ENCODE results near the gene FSD2.

The FSD2 gene, protein sequence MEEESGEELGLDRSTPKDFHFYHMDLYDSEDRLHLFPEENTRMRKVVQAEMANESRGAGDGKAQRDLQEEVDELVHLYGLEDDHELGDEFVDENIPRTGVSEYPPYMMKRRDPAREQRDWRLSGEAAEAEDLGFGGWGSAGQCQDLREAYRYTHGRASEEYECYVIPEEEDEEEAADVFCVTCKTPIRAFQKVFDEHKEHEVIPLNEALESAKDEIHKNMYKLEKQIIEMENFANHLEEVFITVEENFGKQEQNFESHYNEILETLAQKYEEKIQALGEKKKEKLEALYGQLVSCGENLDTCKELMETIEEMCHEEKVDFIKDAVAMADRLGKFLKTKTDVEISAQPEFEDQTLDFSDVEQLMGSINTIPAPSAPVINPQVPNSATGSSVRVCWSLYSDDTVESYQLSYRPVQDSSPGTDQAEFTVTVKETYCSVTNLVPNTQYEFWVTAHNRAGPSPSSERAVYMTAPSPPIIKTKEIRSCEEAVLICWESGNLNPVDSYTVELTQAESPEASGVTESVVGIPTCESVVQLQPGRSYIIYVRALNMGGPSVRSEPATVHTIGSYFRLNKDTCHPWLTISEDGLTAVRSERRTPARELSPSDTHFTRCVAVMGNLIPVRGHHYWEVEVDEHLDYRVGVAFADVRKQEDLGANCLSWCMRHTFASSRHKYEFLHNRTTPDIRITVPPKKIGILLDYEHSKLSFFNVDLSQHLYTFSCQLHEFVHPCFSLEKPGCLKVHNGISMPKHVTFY

DNA sequence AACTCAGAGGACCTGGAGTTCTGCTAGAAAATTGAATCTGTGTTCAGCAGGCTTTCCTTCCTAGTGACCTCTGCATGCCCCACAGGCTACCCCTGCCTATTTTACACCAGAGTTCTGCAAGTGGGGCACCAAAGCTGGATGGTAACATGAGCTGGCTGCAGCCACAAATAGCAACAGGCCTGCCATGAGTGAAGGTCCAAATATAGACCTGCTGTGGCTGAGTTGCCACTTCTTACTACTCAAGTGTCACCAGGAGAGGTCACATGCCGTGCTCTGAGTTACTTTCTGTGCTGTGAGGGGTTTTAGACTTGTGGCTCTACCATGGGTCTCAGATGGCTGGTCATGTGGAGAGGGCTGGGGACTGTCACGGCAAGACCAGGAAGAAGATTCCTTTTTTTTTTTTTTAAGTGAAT, at the start of gene FSD2:
TSS of gene FSD2 (minus strand) at position 76 of the 413 bp plus-strand sequence. CDS start 18,679 bp downstream, outside the sequence.
- CTCF ChIA-PET, result no interaction called here
- no peak for DNase-seq (ENCODE audit: low read depth, low spot score)
- TF ChIP-seq, protein P1, sequence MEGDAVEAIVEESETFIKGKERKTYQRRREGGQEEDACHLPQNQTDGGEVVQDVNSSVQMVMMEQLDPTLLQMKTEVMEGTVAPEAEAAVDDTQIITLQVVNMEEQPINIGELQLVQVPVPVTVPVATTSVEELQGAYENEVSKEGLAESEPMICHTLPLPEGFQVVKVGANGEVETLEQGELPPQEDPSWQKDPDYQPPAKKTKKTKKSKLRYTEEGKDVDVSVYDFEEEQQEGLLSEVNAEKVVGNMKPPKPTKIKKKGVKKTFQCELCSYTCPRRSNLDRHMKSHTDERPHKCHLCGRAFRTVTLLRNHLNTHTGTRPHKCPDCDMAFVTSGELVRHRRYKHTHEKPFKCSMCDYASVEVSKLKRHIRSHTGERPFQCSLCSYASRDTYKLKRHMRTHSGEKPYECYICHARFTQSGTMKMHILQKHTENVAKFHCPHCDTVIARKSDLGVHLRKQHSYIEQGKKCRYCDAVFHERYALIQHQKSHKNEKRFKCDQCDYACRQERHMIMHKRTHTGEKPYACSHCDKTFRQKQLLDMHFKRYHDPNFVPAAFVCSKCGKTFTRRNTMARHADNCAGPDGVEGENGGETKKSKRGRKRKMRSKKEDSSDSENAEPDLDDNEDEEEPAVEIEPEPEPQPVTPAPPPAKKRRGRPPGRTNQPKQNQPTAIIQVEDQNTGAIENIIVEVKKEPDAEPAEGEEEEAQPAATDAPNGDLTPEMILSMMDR (IDR thresholded peaks at IDR 0.05; ENCODE audit: insufficient read depth, low read length, missing control alignments), result no peak
- POLR2A ChIA-PET, result no interaction called here
- H3K4me3 ChIP-seq (ENCODE audit: low read depth, low read length), result no peak within 1 kb of the TSS

DNA sequence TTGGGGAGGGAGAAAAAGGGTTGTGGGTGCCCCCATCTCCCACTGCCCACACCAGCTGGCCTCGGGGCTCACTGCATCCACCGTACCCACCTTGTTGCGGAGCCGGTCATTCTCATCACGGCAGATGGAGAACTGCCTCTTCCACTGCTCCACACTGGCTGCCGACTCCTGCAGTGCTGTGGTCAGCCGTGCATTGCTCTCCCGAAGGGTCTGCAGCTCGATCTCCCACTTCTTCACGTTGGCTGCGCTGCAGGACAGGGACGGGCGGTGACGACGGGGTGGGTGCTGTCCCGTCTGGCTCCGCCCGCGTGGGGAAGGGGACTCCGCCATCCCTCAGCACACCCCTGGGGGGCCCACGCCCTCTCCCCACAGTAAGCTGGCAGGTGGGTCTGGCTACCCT, 48.7 kb upstream of the FSD2 start:
- TF ChIP-seq, protein P1 (IDR thresholded peaks at IDR 0.05; ENCODE audit: insufficient read depth, low read length, missing control alignments), result no peak
- ChIA-PET POLR2A (no interaction called here), CTCF (no interaction called here)
- DNase-seq (ENCODE audit: low read depth, low spot score), result no peak
- H3K4me3 ChIP-seq (ENCODE audit: low read depth, low read length), result no peak overlapping the region

DNA sequence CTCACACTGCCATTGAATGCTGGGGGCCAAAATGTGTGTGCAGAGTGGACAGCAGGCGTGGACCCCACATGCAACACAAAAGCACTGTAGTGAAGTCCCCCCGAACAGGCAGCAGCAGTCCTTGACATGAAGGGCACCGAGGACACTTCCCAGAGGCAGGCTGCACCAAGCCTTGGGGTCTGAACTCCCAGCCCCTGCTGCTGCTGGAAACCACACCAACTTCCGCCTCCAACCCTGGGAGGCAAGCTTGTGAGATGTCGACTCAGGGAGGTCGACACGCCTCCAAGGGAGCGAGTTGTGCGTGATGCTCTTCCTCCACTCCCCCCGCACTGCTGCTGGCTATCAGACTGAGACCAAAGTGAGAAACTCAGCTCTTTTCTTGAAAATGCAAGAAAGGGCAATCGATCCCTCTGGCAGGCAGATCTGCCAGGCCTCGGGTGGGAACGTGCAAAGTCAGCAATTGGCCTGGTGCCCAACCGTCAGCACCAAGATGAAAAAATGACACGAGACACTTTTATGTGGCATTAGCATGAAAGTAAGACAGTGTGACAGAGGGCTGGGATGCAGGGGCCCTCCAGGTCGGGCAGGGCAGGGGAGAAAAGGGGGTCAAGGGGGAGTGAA, 47.2 kb upstream of the FSD2 start:
- no peak overlapping the region for H3K4me3 ChIP-seq (ENCODE audit: low read depth, low read length)
- DNase-seq (ENCODE audit: low read depth, low spot score), result no peak
- TF ChIP-seq, protein P1 (IDR thresholded peaks at IDR 0.05; ENCODE audit: insufficient read depth, low read length, missing control alignments), result no peak
- ChIA-PET POLR2A (no interaction called here), CTCF (no interaction called here)

DNA sequence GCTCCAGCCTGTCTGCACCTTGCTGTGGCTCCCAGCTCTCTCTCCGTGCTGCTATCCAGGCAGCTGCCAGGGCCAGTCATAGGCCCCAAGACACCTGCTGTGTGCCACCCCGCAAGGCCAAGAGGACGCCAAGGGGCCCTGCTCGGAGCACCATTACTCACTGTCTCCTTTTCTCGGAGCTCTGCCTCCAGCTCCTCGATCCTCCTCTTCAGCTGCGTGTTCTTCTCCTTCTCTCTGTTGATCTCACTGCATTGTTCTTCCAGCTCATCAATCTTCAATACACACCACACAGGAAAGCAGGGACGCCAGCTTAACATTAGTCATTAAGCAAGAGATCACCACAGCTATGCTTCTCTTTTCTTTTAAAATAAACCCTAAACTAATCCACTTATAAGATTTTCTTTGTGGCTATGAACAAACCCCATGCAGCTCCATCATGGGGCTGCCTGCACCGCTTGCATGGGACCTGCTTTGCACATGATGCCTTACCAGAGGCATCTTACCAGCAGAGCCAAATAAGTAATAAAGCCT, 46.2 kb upstream of the FSD2 start:
- TF ChIP-seq, protein P1 (IDR thresholded peaks at IDR 0.05; ENCODE audit: insufficient read depth, low read length, missing control alignments), result no peak
- ChIA-PET POLR2A (interaction anchor here (0.6 to 1.2 kb wide), 3 partner anchors 10 to 134 kb away, joined by 3 to 4 read pairs (median 4); partner anchors contain the start of gene RAMAC), CTCF (interaction anchor here (1.1 to 3.4 kb wide), 3 partner anchors 20 to 159 kb away, joined by 4 to 28 read pairs (median 9); partner anchors contain the start of gene C15orf40)
- H3K4me3 ChIP-seq (ENCODE audit: low read depth, low read length), result no peak overlapping the region
- DNase-seq (ENCODE audit: low read depth, low spot score), result no peak

GRCh38 chr15:82851306-82851850, 45.5 kb upstream of the FSD2 start:
- ChIA-PET CTCF (interaction anchor here (1.1 to 3.4 kb wide), 5 partner anchors 13 to 160 kb away, joined by 4 to 28 read pairs (median 9); partner anchors contain the start of gene C15orf40), POLR2A (interaction anchor here (0.6 to 1.2 kb wide), 3 partner anchors 11 to 134 kb away, joined by 3 to 4 read pairs (median 4); partner anchors contain the start of gene RAMAC)
- no peak overlapping the region for H3K4me3 ChIP-seq (ENCODE audit: low read depth, low read length)
- TF ChIP-seq, protein P1 (IDR thresholded peaks at IDR 0.05; ENCODE audit: insufficient read depth, low read length, missing control alignments), result no peak
- no peak for DNase-seq (ENCODE audit: low read depth, low spot score)

Data from AG04449 (cell line).